Caco-2 (cell line): ENCODE measurements around the gene HBEGF. TPM values are rescaled to one million over a fixed set of nuclear protein-coding genes. Genes with fewer than 3 reads are reported as not detected.

Experiments
- BruUV-seq: library from RNA; stranded (reverse); fragments of 400-500 nt; replicated peaks from 2 replicates; lab custom pipeline; 2021; lab: Mats Ljungman, UMichigan
- CTCF ChIA-PET: fragments of 300-600 bp; sonication (Branson Sonifier 250); formaldehyde crosslinking; loops from one replicate; lab custom pipeline; 2022; ENCODE audit warnings: antibody characterized with exemption; lab: Charles Lee
- POLR2A ChIA-PET: fragments of 300-600 bp; sonication (Branson Sonifier 250); formaldehyde crosslinking; loops from one replicate; lab custom pipeline; 2022; ENCODE audit warnings: antibody characterized with exemption; lab: Charles Lee
- DNase-seq, 2 experiments: peaks; one replicate each; pipeline versions ENCODE4 v3.0.0 to v3.0.0-alpha.2; 2020 to 2022
- H3K27me3 ChIP-seq: replicated peaks from 2 replicates; pipeline ENCODE4 v1.6.0; 2011; ENCODE audit warnings: low read length; ENCODE audit not compliant: control insufficient read depth, insufficient read depth
- H3K36me3 ChIP-seq: 2 replicates; pipeline ENCODE4 v1.5.1; 2011; ENCODE audit warnings: low read length; ENCODE audit not compliant: control insufficient read depth, insufficient read depth
- H3K4me1 ChIP-seq: fragments of 250-450 bp; sonication (Bioruptor Pico); 2 replicates; pipeline ENCODE4 v1.5.1; 2020; ENCODE audit warnings: mild to moderate bottlenecking
- H3K4me3 ChIP-seq: 2 replicates; pipeline ENCODE4 v1.5.1; 2011; ENCODE audit warnings: low read depth, mild to moderate bottlenecking, control low read depth, low read length
- H3K9me3 ChIP-seq: fragments of 250-450 bp; sonication (Bioruptor Pico); 2 replicates; pipeline ENCODE4 v1.5.1; 2020; ENCODE audit warnings: mild to moderate bottlenecking, moderate library complexity
- H3K27ac Mint-ChIP-seq: one replicate; pipeline ENCODE4 v1.8.0; 2022; ENCODE audit warnings: mixed read lengths; ENCODE audit not compliant: unreplicated experiment
- H3K27me3 Mint-ChIP-seq: one replicate; pipeline ENCODE4 v1.8.0; 2022; ENCODE audit warnings: mixed read lengths; ENCODE audit not compliant: insufficient read depth, unreplicated experiment
- H3K36me3 Mint-ChIP-seq: one replicate; pipeline ENCODE4 v1.8.0; 2022; ENCODE audit warnings: mild to moderate bottlenecking, mixed read lengths; ENCODE audit not compliant: insufficient read depth, unreplicated experiment
- H3K4me1 Mint-ChIP-seq: one replicate; pipeline ENCODE4 v1.8.0; 2022; ENCODE audit warnings: low read depth, mixed read lengths; ENCODE audit not compliant: unreplicated experiment
- H3K4me3 Mint-ChIP-seq: one replicate; pipeline ENCODE4 v1.8.0; 2022; ENCODE audit warnings: mild to moderate bottlenecking, moderate library complexity, mixed read lengths; ENCODE audit not compliant: unreplicated experiment
- H3K9me3 Mint-ChIP-seq: one replicate; pipeline ENCODE4 v1.8.0; 2022; ENCODE audit warnings: mixed read lengths; ENCODE audit not compliant: unreplicated experiment
- intact Hi-C: fragments of 100-400 bp; cut with micrococcal nuclease; formaldehyde crosslinking; loops from one replicate; pipeline ENCODE4 v1.10.0; 2022; ENCODE audit not compliant: unreplicated experiment
- total RNA-seq: library from RNA; stranded (reverse); gene quantifications from 2 replicates; pipeline ENCODE4 v1.2.3, GENCODE V29; 2022
- TF ChIP-seq, protein P1 (sequence below), 2 experiments: fragments of 200-600 bp in 1 of 2; IDR thresholded peaks; 1 replicate in 1 of 2; 2 replicates in 1 of 2; pipeline versions ENCODE4 v1.5.1 to v1.8.0; 2011 to 2022; ENCODE audit warnings: antibody characterized with exemption in 1 of 2, control low read depth in 1 of 2, inconsistent platforms in 1 of 2, low read depth in 1 of 2, low read length in 1 of 2, mild to moderate bottlenecking in 1 of 2, moderate library complexity in 1 of 2; ENCODE audit not compliant: insufficient read depth in 1 of 2, severe bottlenecking in 1 of 2, unreplicated experiment in 1 of 2

HBEGF gene
- total RNA-seq, 1 experiment from 2014 or later, result 5.8 TPM

- ChIA-PET POLR2A (no interaction called here), CTCF (interaction anchor here (0.9 to 1.0 kb wide), 2 partner anchors 13 to 116 kb away, joined by 3 to 6 read pairs; no protein-coding TSS in a partner anchor)
Observed at GRCh38 chr5:140360101-140360500, 13.7 kb upstream of the HBEGF start, which contains the start of gene SLC4A9. Gene SLC4A9, plus strand, starts transcription at chr5:140360194. Its CDS starts 43 bp downstream, at chr5:140360237.

GRCh38 chr5:140358738-140359310, 12.4 kb upstream of the HBEGF start:
- no TSS peak for BruUV-seq
- intact Hi-C loops, result loop anchor here (5.0 to 10.0 kb wide), 2 partner anchors 278 to 284 kb away; partner anchors contain the start of gene TMCO6
- Histone ChIP-seq H3K4me1 (peaks cover 22% of the 10 kb centered on the region), H3K9me3 (no peaks in the 10 kb centered on the region), H3K4me3 (no peak overlapping the region), H3K36me3 (no peaks in the 10 kb centered on the region), H3K27me3 (no peaks in the 10 kb centered on the region)
- CTCF ChIA-PET, result interaction anchor here (0.6 to 2.0 kb wide), 15 partner anchors 9 to 361 kb away, joined by 3 to 30 read pairs (median 4); partner anchors contain the start of genes EIF4EBP3, HBEGF and PFDN1
- H3K27me3 Mint-ChIP-seq, result no peaks in the 10 kb centered on the region
- TF ChIP-seq, protein P1, sequence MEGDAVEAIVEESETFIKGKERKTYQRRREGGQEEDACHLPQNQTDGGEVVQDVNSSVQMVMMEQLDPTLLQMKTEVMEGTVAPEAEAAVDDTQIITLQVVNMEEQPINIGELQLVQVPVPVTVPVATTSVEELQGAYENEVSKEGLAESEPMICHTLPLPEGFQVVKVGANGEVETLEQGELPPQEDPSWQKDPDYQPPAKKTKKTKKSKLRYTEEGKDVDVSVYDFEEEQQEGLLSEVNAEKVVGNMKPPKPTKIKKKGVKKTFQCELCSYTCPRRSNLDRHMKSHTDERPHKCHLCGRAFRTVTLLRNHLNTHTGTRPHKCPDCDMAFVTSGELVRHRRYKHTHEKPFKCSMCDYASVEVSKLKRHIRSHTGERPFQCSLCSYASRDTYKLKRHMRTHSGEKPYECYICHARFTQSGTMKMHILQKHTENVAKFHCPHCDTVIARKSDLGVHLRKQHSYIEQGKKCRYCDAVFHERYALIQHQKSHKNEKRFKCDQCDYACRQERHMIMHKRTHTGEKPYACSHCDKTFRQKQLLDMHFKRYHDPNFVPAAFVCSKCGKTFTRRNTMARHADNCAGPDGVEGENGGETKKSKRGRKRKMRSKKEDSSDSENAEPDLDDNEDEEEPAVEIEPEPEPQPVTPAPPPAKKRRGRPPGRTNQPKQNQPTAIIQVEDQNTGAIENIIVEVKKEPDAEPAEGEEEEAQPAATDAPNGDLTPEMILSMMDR (IDR thresholded peaks at IDR 0.05; ENCODE audit: insufficient read depth in 1 of 2, low read depth in 1 of 2, low read length in 1 of 2, severe bottlenecking in 1 of 2, unreplicated experiment in 1 of 2), result peak; percentile 50 to 59
- peak; percentile 56 to 58 for DNase-seq
- peaks cover 5% of the 10 kb centered on the region for H3K36me3 Mint-ChIP-seq
- no peak overlapping the region for H3K4me3 Mint-ChIP-seq
- H3K9me3 Mint-ChIP-seq, result no peaks in the 10 kb centered on the region
- H3K4me1 Mint-ChIP-seq, result peaks cover 22% of the 10 kb centered on the region
- POLR2A ChIA-PET, result interaction anchor here (0.6 to 1.4 kb wide), 3 partner anchors 12 to 128 kb away, joined by 5 to 7 read pairs (median 7); partner anchors contain the start of genes ANKHD1 and HBEGF
- peak overlapping the region; percentile 87 for H3K27ac Mint-ChIP-seq

More at GRCh38 chr5:140360101-140360500, 13.7 kb upstream of the HBEGF start, which contains the start of gene SLC4A9:
- Histone ChIP-seq H3K27me3 (no peaks in the 10 kb centered on the region), H3K4me1 (peaks cover 13% of the 10 kb centered on the region; the same call in 1 of the 2 replicates), H3K9me3 (no peaks in the 10 kb centered on the region), H3K4me3 (no peak within 1 kb of the TSS), H3K36me3 (no peaks in the 10 kb centered on the region)
- intact Hi-C loops, result no loop called here
- Mint-ChIP-seq H3K4me1 (peaks cover 14% of the 10 kb centered on the region), H3K9me3 (no peaks in the 10 kb centered on the region), H3K27me3 (no peaks in the 10 kb centered on the region), H3K4me3 (no peak within 1 kb of the TSS), H3K27ac (no peak within 1 kb of the TSS), H3K36me3 (peaks cover 5% of the 10 kb centered on the region)
- BruUV-seq, result no TSS peak
- DNase-seq, result no peak
- TF ChIP-seq, protein P1 (IDR thresholded peaks at IDR 0.05; ENCODE audit: insufficient read depth in 1 of 2, low read depth in 1 of 2, low read length in 1 of 2, severe bottlenecking in 1 of 2, unreplicated experiment in 1 of 2), result no peak

- TF ChIP-seq, protein P1 (IDR thresholded peaks at IDR 0.05; ENCODE audit: insufficient read depth in 1 of 2, low read depth in 1 of 2, low read length in 1 of 2, severe bottlenecking in 1 of 2, unreplicated experiment in 1 of 2), result peak; percentile 87 to 96
- Histone ChIP-seq H3K9me3 (no peaks in the 10 kb centered on the region), H3K4me3 (no peak overlapping the region; the same call in 1 of the 2 replicates), H3K4me1 (peaks cover 26% of the 10 kb centered on the region), H3K36me3 (no peaks in the 10 kb centered on the region), H3K27me3 (no peaks in the 10 kb centered on the region)
- Mint-ChIP-seq H3K4me1 (peaks cover 22% of the 10 kb centered on the region), H3K9me3 (no peaks in the 10 kb centered on the region), H3K4me3 (peak overlapping the region; percentile 58), H3K27ac (peak overlapping the region; percentile 87), H3K36me3 (peaks cover 5% of the 10 kb centered on the region), H3K27me3 (no peaks in the 10 kb centered on the region)
- CTCF ChIA-PET, result interaction anchor here (1.5 to 2.0 kb wide), 4 partner anchors 12 to 197 kb away, joined by 3 to 30 read pairs (median 17); partner anchors contain the start of gene HBEGF
- POLR2A ChIA-PET, result no interaction called here
- peak; percentile 88 for DNase-seq
- intact Hi-C loops, result loop anchor here (1.0 to 10.0 kb wide), 4 partner anchors 11 to 283 kb away; partner anchors contain the start of genes HBEGF and TMCO6
- BruUV-seq, result no TSS peak
Observed at GRCh38 chr5:140357726-140358093, 11.3 kb upstream of the HBEGF start.
